GM23248 (cell line): Measurements from ENCODE around the gene CCR5.

Experiments used
- EZH2 ChIP-seq: fragments of 200-600 bp; sonication (generic); IDR thresholded peaks from 2 replicates; pipeline ENCODE4 v1.6.1; 2018; ENCODE audit warnings: antibody characterized with exemption, mild to moderate bottlenecking; ENCODE audit not compliant: insufficient read depth, poor library complexity, severe bottlenecking
- EZH2phosphoT487 ChIP-seq: fragments of 200-600 bp; sonication (generic); IDR thresholded peaks from 2 replicates; pipeline ENCODE4 v1.6.1; 2018; ENCODE audit warnings: antibody characterized with exemption, moderate library complexity, mild to moderate bottlenecking, low read depth; ENCODE audit not compliant: insufficient read depth

DNA sequence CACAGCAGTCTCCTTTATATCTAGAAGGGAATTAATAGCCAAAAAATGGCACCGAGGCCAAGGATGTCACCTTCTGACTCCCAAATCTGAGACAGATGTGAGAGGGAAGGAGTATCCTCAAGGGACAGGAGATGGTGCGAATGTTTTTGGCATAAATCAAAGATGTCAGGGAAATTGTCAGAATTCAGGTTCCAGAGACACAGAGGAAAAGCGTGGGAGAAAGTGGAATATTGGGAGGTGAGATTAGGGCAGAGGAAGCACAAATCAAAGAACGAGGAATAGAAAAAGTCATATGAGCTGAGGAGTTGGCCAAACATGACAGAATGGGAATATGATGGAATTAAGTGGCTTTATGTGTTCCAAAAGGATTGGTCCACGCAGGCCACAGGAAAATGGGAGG lies 30.1 kb downstream of the CCR5 start:
- no peak for TF ChIP-seq EZH2
- no peak for TF ChIP-seq EZH2phosphoT487
